AG04449 (cell line): ENCODE results near the gene LPCAT4.

Source experiments
- CTCF ChIA-PET: fragments of 350-600 bp; formaldehyde crosslinking; extraction: SDS; loops from one replicate; lab custom pipeline; 2021; ENCODE audit warnings: antibody characterized with exemption; lab: Yijun Ruan, JAX
- POLR2A ChIA-PET: fragments of 400-600, 350-600 bp; formaldehyde crosslinking; extraction: SDS; loops from one replicate; lab custom pipeline; 2020; ENCODE audit warnings: antibody characterized with exemption, inconsistent platforms; lab: Yijun Ruan, JAX
- DNase-seq: peaks from one replicate; pipeline ENCODE4 v3.0.0-alpha.2; 2010; ENCODE audit warnings: low read depth, low spot score
- H3K4me3 ChIP-seq: 2 replicates; pipeline ENCODE4 v1.5.1; 2011; ENCODE audit warnings: low read depth, mild to moderate bottlenecking, control low read depth, low read length
- TF ChIP-seq, protein P1 (sequence below): IDR thresholded peaks from one replicate; pipeline ENCODE4 v1.5.1; 2011; ENCODE audit warnings: mild to moderate bottlenecking, moderate library complexity, low read length, control low read depth, inconsistent platforms; ENCODE audit not compliant: insufficient read depth; ENCODE audit errors: missing control alignments

The LPCAT4 gene

DNA sequence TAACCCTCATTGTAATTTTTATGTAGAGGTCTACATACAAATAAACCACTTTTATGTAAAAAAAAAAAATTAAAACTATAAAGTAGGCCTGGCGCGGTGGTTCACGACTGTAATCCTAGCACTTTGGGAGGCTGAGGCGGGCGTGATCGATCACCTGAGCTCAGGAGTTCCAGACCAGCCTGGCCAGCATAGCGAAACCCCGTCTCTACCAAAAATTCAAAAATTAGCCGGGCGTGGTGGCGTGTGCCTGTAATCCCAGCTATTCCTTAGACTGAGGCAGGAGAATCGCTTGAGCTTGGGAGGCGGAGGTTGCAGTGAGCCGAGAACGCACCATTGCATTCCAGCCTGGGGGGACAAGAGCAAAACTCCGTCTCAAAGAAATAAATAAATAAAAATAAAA is 28.6 kb downstream of the LPCAT4 start:
- CTCF ChIA-PET, result interaction anchor here (0.7 to 2.8 kb wide), 5 partner anchors 10 to 129 kb away, joined by 3 to 17 read pairs (median 5); partner anchors contain the start of genes KATNBL1 and LPCAT4
- TF ChIP-seq, protein P1, sequence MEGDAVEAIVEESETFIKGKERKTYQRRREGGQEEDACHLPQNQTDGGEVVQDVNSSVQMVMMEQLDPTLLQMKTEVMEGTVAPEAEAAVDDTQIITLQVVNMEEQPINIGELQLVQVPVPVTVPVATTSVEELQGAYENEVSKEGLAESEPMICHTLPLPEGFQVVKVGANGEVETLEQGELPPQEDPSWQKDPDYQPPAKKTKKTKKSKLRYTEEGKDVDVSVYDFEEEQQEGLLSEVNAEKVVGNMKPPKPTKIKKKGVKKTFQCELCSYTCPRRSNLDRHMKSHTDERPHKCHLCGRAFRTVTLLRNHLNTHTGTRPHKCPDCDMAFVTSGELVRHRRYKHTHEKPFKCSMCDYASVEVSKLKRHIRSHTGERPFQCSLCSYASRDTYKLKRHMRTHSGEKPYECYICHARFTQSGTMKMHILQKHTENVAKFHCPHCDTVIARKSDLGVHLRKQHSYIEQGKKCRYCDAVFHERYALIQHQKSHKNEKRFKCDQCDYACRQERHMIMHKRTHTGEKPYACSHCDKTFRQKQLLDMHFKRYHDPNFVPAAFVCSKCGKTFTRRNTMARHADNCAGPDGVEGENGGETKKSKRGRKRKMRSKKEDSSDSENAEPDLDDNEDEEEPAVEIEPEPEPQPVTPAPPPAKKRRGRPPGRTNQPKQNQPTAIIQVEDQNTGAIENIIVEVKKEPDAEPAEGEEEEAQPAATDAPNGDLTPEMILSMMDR, result no peak
- H3K4me3 ChIP-seq, result peak overlapping the region; percentile 95
- POLR2A ChIA-PET, result interaction anchor here (0.7 to 1.4 kb wide), 6 partner anchors 10 to 295 kb away, joined by 3 to 7 read pairs (median 4); partner anchors contain the start of gene LPCAT4
- no peak for DNase-seq

DNA sequence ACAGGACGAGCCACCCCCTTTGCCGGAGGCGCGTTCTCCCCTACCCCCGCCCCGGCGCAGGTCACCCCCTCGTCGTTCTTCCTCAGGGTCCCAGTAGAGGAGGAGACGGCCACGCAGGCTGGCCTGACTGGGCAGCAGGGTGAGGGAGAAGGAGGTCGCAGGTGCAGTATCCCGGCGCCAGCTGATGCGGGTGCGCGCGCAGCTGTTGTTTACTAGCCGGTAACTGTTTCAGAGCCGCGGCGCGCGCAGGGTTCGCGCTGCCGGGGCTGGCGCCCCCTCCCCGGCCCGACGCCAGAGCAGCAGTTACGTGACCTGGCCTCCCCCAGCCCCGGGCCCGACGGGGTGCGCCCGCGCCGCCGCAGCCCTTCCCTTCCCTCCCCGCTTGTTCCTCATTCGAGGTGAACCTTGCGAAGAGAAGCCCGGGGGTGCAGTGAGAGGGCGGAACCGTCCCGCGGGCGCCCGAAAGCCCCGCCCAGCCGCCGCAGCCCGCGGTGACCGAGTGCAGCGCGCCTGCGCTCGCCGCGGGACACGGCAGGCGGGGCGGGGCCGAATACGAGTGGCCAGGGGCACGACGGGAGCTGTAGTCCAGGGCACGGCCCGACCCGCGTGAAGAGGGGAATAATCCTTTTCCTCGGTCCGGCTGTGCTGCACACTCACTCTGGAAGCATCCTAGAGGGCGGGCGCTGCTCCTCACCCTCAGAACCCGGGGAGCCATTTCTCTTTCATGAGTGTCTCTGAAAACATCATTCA is 29.3 kb downstream of the LPCAT4 start, which contains the start of gene SLC12A6:
Gene SLC12A6, minus strand, starts transcription at position 225 of the 750 bp plus-strand sequence. CDS start 1,101 bp downstream, outside the sequence.
- ChIA-PET POLR2A (interaction anchor here (0.7 to 1.4 kb wide), 7 partner anchors 9 to 295 kb away, joined by 3 to 7 read pairs (median 4); partner anchors contain the start of gene LPCAT4), CTCF (interaction anchor here (0.7 to 2.4 kb wide), 6 partner anchors 8 to 128 kb away, joined by 3 to 9 read pairs (median 3); partner anchors contain the start of gene KATNBL1)
- DNase-seq, result peak; percentile 44
- TF ChIP-seq, protein P1, result no peak
- peak within 1 kb of the TSS; percentile 95 for H3K4me3 ChIP-seq

DNA sequence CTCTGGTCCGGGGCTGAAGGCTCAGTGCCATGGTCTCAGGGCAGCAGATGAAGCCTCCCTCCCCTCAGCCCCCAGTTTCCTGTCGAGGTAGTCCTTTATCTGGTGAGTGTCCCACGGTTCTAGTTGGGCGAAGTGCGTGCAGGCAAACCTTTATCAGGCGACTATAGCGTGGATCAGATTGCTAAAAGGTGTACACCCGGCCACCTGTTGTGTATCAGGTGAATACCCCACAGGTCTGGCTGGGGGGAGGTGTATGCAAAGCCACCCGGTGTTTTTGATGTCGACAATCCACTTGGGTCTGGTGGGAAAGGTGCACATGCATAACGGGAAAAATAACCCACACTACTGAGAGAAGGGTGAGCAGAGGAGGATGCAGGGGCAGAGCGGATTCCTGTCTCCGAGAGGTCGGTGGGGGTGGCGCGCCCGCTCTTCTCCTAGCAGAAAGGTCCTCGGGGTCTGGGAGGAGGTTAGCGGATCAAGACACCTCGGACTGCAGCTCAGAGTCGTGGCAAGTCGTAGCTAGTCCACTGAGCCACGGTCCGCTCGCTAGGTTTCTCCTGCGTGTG is 29.9 kb downstream of the LPCAT4 start:
- DNase-seq, result no peak
- peak overlapping the region; percentile 95 for H3K4me3 ChIP-seq
- TF ChIP-seq, protein P1, result no peak
- CTCF ChIA-PET, result interaction anchor here (0.9 to 2.1 kb wide), 4 partner anchors 9 to 127 kb away, joined by 3 to 5 read pairs (median 3); partner anchors contain the start of gene KATNBL1
- POLR2A ChIA-PET, result interaction anchor here (0.7 to 1.4 kb wide), 4 partner anchors 12 to 200 kb away, joined by 3 to 7 read pairs (median 4); partner anchors contain the start of gene LPCAT4

DNA sequence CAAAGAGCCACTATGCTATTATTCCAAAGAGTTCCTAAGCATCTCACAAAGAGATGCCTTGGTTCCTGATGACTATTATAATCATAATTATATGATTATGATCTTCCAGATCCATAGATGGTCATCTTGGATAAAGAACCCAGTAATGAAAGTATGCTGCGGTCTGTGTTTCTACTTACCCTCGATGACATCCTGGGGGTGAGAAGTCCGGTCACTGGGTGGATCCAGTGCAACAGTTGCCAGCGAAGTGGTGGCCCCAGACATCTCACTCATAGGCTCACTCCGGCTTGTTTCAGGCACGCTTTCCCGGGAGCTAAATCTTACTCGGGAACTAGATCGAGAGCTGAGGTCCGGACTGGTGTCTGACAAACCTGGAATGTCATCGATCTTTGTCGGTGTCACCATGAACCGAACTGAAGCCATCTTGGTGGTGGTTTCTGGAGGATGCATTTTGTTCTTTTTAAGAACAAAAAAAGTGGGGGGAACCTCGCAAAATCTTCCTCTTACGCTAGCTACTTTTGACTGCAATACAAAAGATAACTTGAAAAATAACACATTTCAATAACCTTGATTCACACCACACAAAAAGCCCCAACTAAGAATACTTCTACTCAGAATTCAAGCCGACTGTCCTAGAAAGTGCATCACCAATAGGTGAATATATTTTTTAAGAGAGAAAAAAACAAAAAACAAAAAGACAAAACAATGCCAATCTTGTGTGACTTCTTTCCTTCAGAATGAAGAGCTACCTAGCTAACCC is 30.6 kb downstream of the LPCAT4 start:
- TF ChIP-seq, protein P1, result no peak
- DNase-seq, result no peak
- H3K4me3 ChIP-seq, result peak overlapping the region; percentile 95
- POLR2A ChIA-PET, result no interaction called here
- CTCF ChIA-PET, result interaction anchor here (1.3 to 1.6 kb wide), 3 partner anchors 9 to 95 kb away, joined by 3 to 6 read pairs (median 4); partner anchors contain the start of gene LPCAT4

DNA sequence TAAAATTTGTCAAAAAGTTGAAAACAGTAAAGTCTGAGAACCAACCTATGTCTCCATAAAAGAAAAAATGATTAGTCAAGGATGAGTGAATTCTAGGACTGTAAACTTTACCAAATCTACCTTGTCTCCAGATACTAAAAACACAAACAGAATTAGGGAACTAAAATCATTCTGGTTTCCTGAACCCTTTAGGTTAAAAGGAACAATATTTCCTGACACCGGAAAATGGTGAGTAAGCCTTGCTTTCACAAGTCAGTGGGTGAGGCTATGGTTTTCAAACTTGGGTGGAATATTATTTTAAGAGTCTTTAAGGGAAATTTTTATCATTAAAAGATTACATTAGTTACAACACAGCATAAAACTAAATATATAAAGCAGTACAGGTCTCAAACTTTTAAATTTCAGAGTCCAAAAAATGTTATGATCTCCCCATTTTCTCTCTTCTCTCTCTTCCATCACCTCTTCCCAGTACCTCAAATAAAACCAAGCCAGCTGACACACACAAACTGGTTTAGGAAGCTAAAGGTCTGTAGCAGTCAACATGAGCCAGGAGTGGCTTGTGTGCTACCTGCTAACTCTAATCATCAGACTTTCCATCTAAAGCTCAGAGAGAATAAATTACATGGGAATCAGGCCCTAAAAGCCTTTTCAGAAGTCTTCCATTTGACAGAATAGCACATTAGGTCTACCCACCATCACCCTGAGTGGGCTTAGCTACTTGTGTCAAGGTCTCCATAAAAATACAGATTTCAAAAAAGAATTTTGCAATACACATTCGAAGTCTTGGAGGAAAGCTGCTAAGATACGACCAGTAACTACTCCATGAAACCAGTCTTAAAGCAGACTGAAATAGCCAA is 31.6 kb downstream of the LPCAT4 start:
- ChIA-PET POLR2A (interaction anchor here (0.7 kb wide), 1 partner anchor 62 kb away, joined by 3 read pairs; no protein-coding TSS in a partner anchor), CTCF (interaction anchor here (1.4 to 1.6 kb wide), 2 partner anchors 32 to 94 kb away, joined by 4 to 6 read pairs; partner anchors contain the start of gene LPCAT4)
- no peak overlapping the region for H3K4me3 ChIP-seq
- TF ChIP-seq, protein P1, result no peak
- no peak for DNase-seq
